GM23248 (cell line): ENCODE data around the gene LCLAT1. TPM values are rescaled to one million over a fixed set of nuclear protein-coding genes. Genes with fewer than 3 reads are reported as not detected.

ENCODE experiments used
- DNase-seq: peaks from one replicate; pipeline ENCODE4 v3.0.0-alpha.2; 2015
- H2AFZ ChIP-seq: fragments of 200-600 bp; sonication (generic); 2 replicates; pipeline ENCODE4 v1.6.1; 2016; ENCODE audit warnings: antibody characterized with exemption
- H3F3A ChIP-seq: fragments of 200-600 bp; sonication (generic); 2 replicates; pipeline ENCODE4 v1.6.1; 2016; ENCODE audit warnings: mild to moderate bottlenecking, antibody characterized with exemption, mixed run types; ENCODE audit not compliant: insufficient read depth
- H3K27ac ChIP-seq: fragments of 200-600 bp; sonication (generic); 2 replicates; pipeline ENCODE4 v1.5.1; 2016; ENCODE audit warnings: mild to moderate bottlenecking
- H3K27me3 ChIP-seq: fragments of 200-600 bp; sonication (generic); replicated peaks from 2 replicates; pipeline ENCODE4 v1.6.1; 2016; ENCODE audit warnings: mild to moderate bottlenecking; ENCODE audit not compliant: insufficient read depth
- H3K36me3 ChIP-seq: fragments of 200-600 bp; sonication (generic); 2 replicates; pipeline ENCODE4 v1.6.1; 2016; ENCODE audit warnings: low read depth, mild to moderate bottlenecking
- H3K4me1 ChIP-seq: fragments of 200-600 bp; sonication (generic); 2 replicates; pipeline ENCODE4 v1.6.1; 2016; ENCODE audit warnings: mild to moderate bottlenecking; ENCODE audit not compliant: insufficient read depth
- H3K4me2 ChIP-seq: fragments of 200-600 bp; sonication (generic); one replicate; pipeline ENCODE4 v1.6.1; 2016; ENCODE audit warnings: mild to moderate bottlenecking; ENCODE audit not compliant: unreplicated experiment
- H3K4me3 ChIP-seq: fragments of 200-600 bp; sonication (generic); 2 replicates; pipeline ENCODE4 v1.5.1; 2016; ENCODE audit warnings: mild to moderate bottlenecking
- H3K79me2 ChIP-seq: fragments of 200-600 bp; sonication (generic); 2 replicates; pipeline ENCODE4 v1.6.1; 2016; ENCODE audit warnings: mild to moderate bottlenecking; ENCODE audit not compliant: insufficient read depth
- H3K9ac ChIP-seq: fragments of 200-600 bp; sonication (generic); 2 replicates; pipeline ENCODE4 v1.6.1; 2016; ENCODE audit warnings: mild to moderate bottlenecking
- H3K9me2 ChIP-seq: fragments of 200-600 bp; sonication (generic); 2 replicates; pipeline ENCODE4 v1.6.1; 2016; ENCODE audit warnings: mixed run types, mild to moderate bottlenecking, moderate library complexity; ENCODE audit not compliant: insufficient read depth
- H3K9me3 ChIP-seq: fragments of 200-600 bp; sonication (generic); one replicate; pipeline ENCODE4 v1.6.1; 2017; ENCODE audit warnings: low read depth
- H4K20me1 ChIP-seq: fragments of 200-600 bp; sonication (generic); 2 replicates; pipeline ENCODE4 v1.6.0; 2016; ENCODE audit not compliant: insufficient read depth
- EZH2 ChIP-seq: fragments of 200-600 bp; sonication (generic); IDR thresholded peaks from 2 replicates; pipeline ENCODE4 v1.6.1; 2018; ENCODE audit warnings: antibody characterized with exemption, mild to moderate bottlenecking; ENCODE audit not compliant: insufficient read depth, poor library complexity, severe bottlenecking
- EZH2phosphoT487 ChIP-seq: fragments of 200-600 bp; sonication (generic); IDR thresholded peaks from 2 replicates; pipeline ENCODE4 v1.6.1; 2018; ENCODE audit warnings: antibody characterized with exemption, moderate library complexity, mild to moderate bottlenecking, low read depth; ENCODE audit not compliant: insufficient read depth
- WGBS, 2 experiments: methylation state at CpG; one replicate each; pipeline ENCODE4 v1.1.6; 2015 to 2017; ENCODE audit warnings: low lambda C conversion rate in 2 of 2, low coverage in 1 of 2; ENCODE audit errors: missing lambda C conversion rate in 2 of 2; 5-methylcytosine and 5-hydroxymethylcytosine counted together
- in situ Hi-C: fragments of 300-500 bp; cut with MboI; formaldehyde crosslinking; loops from 2 replicates; pipeline ENCODE4 v1.15.0; 2020
- polyA plus RNA-seq: library from polyadenylated mRNA; unstranded; fragments of >200 nt; fragmentation: Nextera tagmentation; extraction: Ambion mirVana; gene quantifications from 2 replicates; pipeline ENCODE4 v1.2.1, GENCODE V29; 2016
- total RNA-seq: library from RNA; depleted of rRNA; stranded (reverse); fragments of >200 nt; shearing (Covaris generic); gene quantifications from 2 replicates; pipeline ENCODE4 v1.2.3, GENCODE V29; 2014

The LCLAT1 gene
- total and polyA plus RNA-seq, 2 experiments from 2014 or later = 29.7 to 32.3 TPM

DNA sequence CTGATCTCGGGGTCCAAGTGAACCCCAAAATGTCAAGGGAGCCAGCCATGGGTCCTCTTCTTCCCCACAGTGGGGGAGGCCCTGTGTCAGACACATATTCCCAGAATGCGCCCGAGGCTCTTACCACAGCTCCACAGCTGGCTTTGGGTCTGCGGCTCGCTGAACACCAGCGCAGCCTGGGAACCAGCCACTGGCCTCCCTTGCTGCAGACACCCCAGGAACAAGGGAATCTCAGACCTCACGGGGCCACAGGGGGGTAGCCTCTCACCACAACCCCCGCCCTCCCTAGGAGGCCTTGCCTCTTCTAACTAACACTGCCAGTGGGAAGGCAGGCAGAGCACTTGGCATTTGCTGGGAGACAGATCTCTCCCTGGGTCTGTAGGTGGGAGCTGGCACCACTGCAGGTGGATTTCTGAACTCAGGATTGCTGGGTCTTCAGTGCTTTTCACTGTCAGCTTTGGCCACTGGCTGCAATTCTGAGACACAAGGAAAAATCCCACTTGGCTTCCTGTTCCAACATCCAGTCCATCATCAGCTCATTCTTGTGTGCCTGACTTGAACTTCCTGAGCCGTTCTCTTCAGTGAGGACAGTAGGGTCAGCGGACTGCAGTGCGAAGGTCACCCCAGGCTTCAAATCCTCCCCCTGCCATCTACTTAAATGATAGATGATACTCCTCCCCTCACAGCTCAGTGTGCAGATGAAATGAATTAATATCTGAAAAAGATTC is 231.5 kb downstream of the LCLAT1 start:
- WGBS, 2 experiments = 78 to 83% methylated on average over 11 of the region's 11 CpGs
- no peak for DNase-seq
- no peaks in the 10 kb centered on the region for H3F3A ChIP-seq
- no peak overlapping the region for H3K9ac ChIP-seq
- no peaks in the 10 kb centered on the region for H4K20me1 ChIP-seq
- no peak for TF ChIP-seq EZH2
- TF ChIP-seq EZH2phosphoT487 = no peak
- H3K79me2 ChIP-seq = no peaks in the 10 kb centered on the region
- no peaks in the 10 kb centered on the region for H3K9me3 ChIP-seq
- no peaks in the 10 kb centered on the region for H3K9me2 ChIP-seq
- H3K4me2 ChIP-seq = no peak overlapping the region
- H3K4me1 ChIP-seq = 0 out of 2 replicates have a peak, but pooled peaks cover 16% of the 10 kb centered on the region
- H3K27me3 ChIP-seq = no peaks in the 10 kb centered on the region
- no peak overlapping the region for H3K27ac ChIP-seq
- H3K36me3 ChIP-seq = no peaks in the 10 kb centered on the region
- H2AFZ ChIP-seq = no peak overlapping the region
- no peak overlapping the region for H3K4me3 ChIP-seq
- in situ Hi-C loops = no loop called here

DNA sequence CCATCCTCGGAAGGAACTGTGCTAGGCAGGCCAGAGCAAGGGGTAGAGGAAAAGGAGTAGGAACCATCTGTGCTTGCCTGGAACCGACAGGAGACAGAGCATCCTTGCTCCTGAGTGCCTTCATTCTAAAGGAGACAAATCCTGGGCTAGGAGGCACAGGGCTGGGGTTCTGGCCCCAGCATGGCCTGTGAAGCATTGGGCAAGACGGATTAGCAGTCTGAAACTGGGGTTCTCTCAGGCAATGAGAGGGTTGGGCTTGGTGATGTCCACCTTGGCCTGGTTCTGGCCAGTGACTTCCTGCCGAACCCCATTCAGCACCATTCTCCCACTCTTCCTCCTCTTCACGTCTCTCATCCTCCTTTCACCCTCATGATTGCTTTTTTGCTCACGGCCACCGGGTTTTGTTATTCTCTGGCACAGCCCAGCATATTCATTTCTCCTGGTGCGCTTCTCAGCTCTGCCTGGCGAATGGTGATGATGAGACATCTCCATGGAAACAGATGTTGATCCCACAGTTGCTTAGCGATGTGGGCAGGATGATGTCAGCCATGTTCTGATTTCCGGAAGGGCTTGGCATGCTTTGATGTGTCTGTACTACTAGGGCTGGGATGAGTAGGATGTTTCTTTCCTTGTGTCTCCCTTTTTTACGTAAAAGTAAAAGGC is 232.5 kb downstream of the LCLAT1 start:
- H3K27me3 ChIP-seq = no peaks in the 10 kb centered on the region
- no peak overlapping the region for H3K4me3 ChIP-seq
- H2AFZ ChIP-seq = no peak overlapping the region
- no peak overlapping the region for H3K9ac ChIP-seq
- H4K20me1 ChIP-seq = no peaks in the 10 kb centered on the region
- TF ChIP-seq EZH2 (no peak), EZH2phosphoT487 (no peak)
- 39 to 42% methylated on average over 12 of the region's 12 CpGs for WGBS, 2 experiments
- in situ Hi-C loops = no loop called here
- no peaks in the 10 kb centered on the region for H3F3A ChIP-seq
- no peaks in the 10 kb centered on the region for H3K9me3 ChIP-seq
- H3K4me2 ChIP-seq = no peak overlapping the region
- no peaks in the 10 kb centered on the region for H3K36me3 ChIP-seq
- H3K9me2 ChIP-seq = no peaks in the 10 kb centered on the region
- peak; percentile 85 for DNase-seq
- no peaks in the 10 kb centered on the region for H3K79me2 ChIP-seq
- H3K27ac ChIP-seq = no peak overlapping the region
- 0 out of 2 replicates have a peak, but pooled peaks cover 16% of the 10 kb centered on the region for H3K4me1 ChIP-seq

DNA sequence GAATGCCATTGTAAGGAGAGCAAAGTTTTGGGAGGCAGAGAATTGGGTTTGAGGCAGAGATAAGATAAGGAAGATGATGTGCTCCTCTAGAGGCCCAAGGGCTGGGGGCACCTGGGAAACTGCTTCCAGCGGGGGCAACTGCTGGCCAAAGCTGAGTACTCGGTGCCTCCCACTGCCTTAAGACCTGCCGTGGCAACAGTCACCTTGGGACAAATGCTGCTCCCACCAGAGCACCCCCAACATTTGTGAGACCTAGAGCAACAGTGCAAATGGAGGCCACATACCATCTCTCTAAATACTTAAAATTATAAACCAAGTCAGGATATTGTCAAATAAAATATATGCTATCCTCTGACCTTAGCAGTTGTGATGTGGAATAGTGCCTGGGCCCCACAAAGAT is 233.1 kb downstream of the LCLAT1 start:
- WGBS, 2 experiments = 92 to 93% methylated on average over 3 of the region's 3 CpGs
- no peak overlapping the region for H3K4me2 ChIP-seq
- in situ Hi-C loops = no loop called here

DNA sequence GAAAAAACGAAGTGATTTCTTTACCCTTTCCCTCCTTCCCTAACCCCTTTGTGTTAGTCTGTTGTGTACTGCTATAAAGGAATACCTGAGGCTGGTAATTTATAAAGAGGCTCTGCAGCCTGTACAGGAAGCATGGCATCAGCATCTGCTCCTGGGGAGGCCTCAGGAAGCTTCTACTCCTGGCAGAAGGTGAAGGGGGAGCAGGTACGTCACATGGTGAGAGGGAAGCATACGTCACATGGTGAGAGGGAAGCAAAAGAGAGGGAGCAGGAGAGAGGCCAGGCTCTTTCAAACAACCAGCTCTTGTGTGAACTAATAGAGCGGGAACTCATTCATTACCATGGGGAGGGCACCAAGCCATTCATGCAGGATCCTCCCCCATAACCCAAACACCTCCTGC is 234.0 kb downstream of the LCLAT1 start:
- Histone ChIP-seq H3K27me3 (no peaks in the 10 kb centered on the region), H3K36me3 (no peaks in the 10 kb centered on the region), H3K79me2 (no peaks in the 10 kb centered on the region), H3K4me2 (no peak overlapping the region), H3K9me3 (no peaks in the 10 kb centered on the region), H3K27ac (no peak overlapping the region), H3K9me2 (no peaks in the 10 kb centered on the region), H4K20me1 (no peaks in the 10 kb centered on the region), H3K4me3 (no peak overlapping the region), H3F3A (no peaks in the 10 kb centered on the region), H3K9ac (no peak overlapping the region), H3K4me1 (0 out of 2 replicates have a peak, but pooled peaks cover 8% of the 10 kb centered on the region), H2AFZ (no peak overlapping the region)
- no peak for DNase-seq
- in situ Hi-C loops = no loop called here
- no peak for TF ChIP-seq EZH2
- no peak for TF ChIP-seq EZH2phosphoT487
- WGBS, 2 experiments = 77 to 79% methylated on average over 4 of the region's 4 CpGs

More for the DNA sequence above, 233.1 kb downstream of the LCLAT1 start:
- no peaks in the 10 kb centered on the region for H3K79me2 ChIP-seq
- DNase-seq = no peak
- no peaks in the 10 kb centered on the region for H3K36me3 ChIP-seq
- no peaks in the 10 kb centered on the region for H3K9me2 ChIP-seq
- TF ChIP-seq EZH2phosphoT487 = no peak
- no peak for TF ChIP-seq EZH2
- no peak overlapping the region for H3K27ac ChIP-seq
- no peak overlapping the region for H3K4me3 ChIP-seq
- H3K4me1 ChIP-seq = 0 out of 2 replicates have a peak, but pooled peaks cover 16% of the 10 kb centered on the region
- H2AFZ ChIP-seq = no peak overlapping the region
- H3K9me3 ChIP-seq = no peaks in the 10 kb centered on the region
- H3F3A ChIP-seq = no peaks in the 10 kb centered on the region
- no peak overlapping the region for H3K9ac ChIP-seq
- no peaks in the 10 kb centered on the region for H3K27me3 ChIP-seq
- no peaks in the 10 kb centered on the region for H4K20me1 ChIP-seq
